Testis (tissue), 3 donors: ENCODE results near the gene OR1M1. TPM values are rescaled to one million over a fixed set of nuclear protein-coding genes. Genes with fewer than 3 reads are reported as not detected.

Experiments used
- DNase-seq: peaks from one replicate; pipeline ENCODE4 v3.0.0-alpha.2; 2019
- H3K27ac ChIP-seq, 2 donors: fragments of 200-600 bp; sonication (generic); one replicate each; pipeline ENCODE4 v1.5.1; 2019
- H3K27me3 ChIP-seq: fragments of 200-600 bp; sonication (generic); one replicate; pipeline ENCODE4 v1.5.1; 2019
- H3K36me3 ChIP-seq: fragments of 200-600 bp; sonication (generic); one replicate; pipeline ENCODE4 v1.5.1; 2017; ENCODE audit warnings: low read depth; ENCODE audit errors: missing control alignments
- H3K4me1 ChIP-seq: fragments of 200-600 bp; sonication (generic); one replicate; pipeline ENCODE4 v1.5.1; 2019
- H3K4me3 ChIP-seq, 2 donors: fragments of 200-600 bp; sonication (generic); one replicate each; pipeline ENCODE4 v1.5.1; 2017 to 2019
- H3K9me3 ChIP-seq: fragments of 200-600 bp; sonication (generic); one replicate; pipeline ENCODE4 v1.5.1; 2017
- CTCF ChIP-seq, 3 experiments: fragments of 450-650 bp in 2 of 3; fragments of 200-600 bp in 1 of 3; sonication (generic) in 1 of 3; IDR thresholded peaks; one replicate each; pipeline ENCODE4 v1.5.1; 2016 to 2019; ENCODE audit warnings: antibody characterized with exemption in 3 of 3, mild to moderate bottlenecking in 2 of 3, moderate library complexity in 1 of 3
- POLR2A ChIP-seq: fragments of 450-650 bp; IDR thresholded peaks from one replicate; pipeline ENCODE4 v1.6.1; 2017; ENCODE audit warnings: antibody characterized with exemption, mild to moderate bottlenecking, moderate library complexity
- WGBS, 2 donors: methylation state at CpG; one replicate each; pipeline ENCODE4 v1.1.5; 2018; 5-methylcytosine and 5-hydroxymethylcytosine counted together
- intact Hi-C: fragments of 100-400 bp; cut with DNase I; formaldehyde crosslinking; loops from one replicate; pipeline ENCODE4 v1.15.1; 2023; ENCODE audit warnings: low total_unique reads
- polyA plus RNA-seq: library from polyadenylated mRNA; stranded (reverse); fragments of 350-450 nt; fragmentation: Illumina TruSeq; extraction: RNeasy Lipid Tissue Mini Kit (QIAGEN cat#74804); gene quantifications from one replicate; pipeline ENCODE4 v1.2.3, GENCODE V29; 2014; ENCODE audit warnings: low read depth, low replicate concordance; ENCODE audit not compliant: insufficient read depth
- total RNA-seq, 2 donors: library from RNA; depleted of rRNA; stranded (reverse); fragments of >200 nt; gene quantifications; one replicate each; pipeline ENCODE4 v1.2.3, GENCODE V29; 2016

Gene OR1M1
- total and polyA plus RNA-seq, 3 donors from 2014 or later = 0.12 TPM; not detected in 2

GRCh38 chr19:9073806-9074205, 13.1 kb upstream of the OR1M1 start:
- H3K27ac ChIP-seq = no peak overlapping the region
- no peaks in the 10 kb centered on the region for H3K9me3 ChIP-seq
- TF ChIP-seq POLR2A = no peak
- no peak for TF ChIP-seq CTCF (IDR thresholded peaks at IDR 0.05)
- H3K4me3 ChIP-seq = no peak overlapping the region
- H3K36me3 ChIP-seq = no peaks in the 10 kb centered on the region
- DNase-seq = no peak
- intact Hi-C loops = no loop called here
- WGBS, 2 donors = 74 to 75% methylated on average over 6 of the region's 6 CpGs
- H3K4me1 ChIP-seq = no peaks in the 10 kb centered on the region
- no peaks in the 10 kb centered on the region for H3K27me3 ChIP-seq

GRCh38 chr19:9075064-9075949, 11.6 kb upstream of the OR1M1 start:
- Histone ChIP-seq H3K4me1 (no peaks in the 10 kb centered on the region), H3K9me3 (no peaks in the 10 kb centered on the region), H3K27ac (peak overlapping the region; percentile 14 to 31), H3K27me3 (no peaks in the 10 kb centered on the region), H3K4me3 (no peak overlapping the region), H3K36me3 (no peaks in the 10 kb centered on the region)
- intact Hi-C loops = no loop called here
- TF ChIP-seq CTCF (IDR thresholded peaks at IDR 0.05) (no peak), POLR2A (no peak)
- DNase-seq = peak; percentile 89
- WGBS, 2 donors = 32 to 33% methylated on average over 16 of the region's 16 CpGs

- Histone ChIP-seq H3K36me3 (no peaks in the 10 kb centered on the region), H3K9me3 (no peaks in the 10 kb centered on the region), H3K27ac (no peak overlapping the region), H3K4me1 (no peaks in the 10 kb centered on the region), H3K27me3 (no peaks in the 10 kb centered on the region), H3K4me3 (no peak overlapping the region)
- 80 to 87% methylated on average over 10 of the region's 10 CpGs for WGBS, 2 donors
- no peak for DNase-seq
- TF ChIP-seq POLR2A = no peak
- TF ChIP-seq CTCF (IDR thresholded peaks at IDR 0.05) = no peak
- intact Hi-C loops = no loop called here
These were observed 10.0 kb upstream of the OR1M1 start for GRCh38 chr19:9076901-9077300.

- no peak overlapping the region for H3K4me3 ChIP-seq
- intact Hi-C loops = no loop called here
- no peaks in the 10 kb centered on the region for H3K36me3 ChIP-seq
- no peaks in the 10 kb centered on the region for H3K4me1 ChIP-seq
- H3K27me3 ChIP-seq = no peaks in the 10 kb centered on the region
- no peak for TF ChIP-seq CTCF (IDR thresholded peaks at IDR 0.05)
- no peak for TF ChIP-seq POLR2A
- H3K27ac ChIP-seq = no peak overlapping the region
- no peaks in the 10 kb centered on the region for H3K9me3 ChIP-seq
- 62 to 77% methylated on average over 4 of the region's 4 CpGs for WGBS, 2 donors
- no peak for DNase-seq
These were observed 8.2 kb upstream of the OR1M1 start for GRCh38 chr19:9078651-9079050.

- intact Hi-C loops = no loop called here
- Histone ChIP-seq H3K27me3 (no peaks in the 10 kb centered on the region), H3K9me3 (no peaks in the 10 kb centered on the region), H3K4me3 (no peak within 1 kb of the TSS), H3K27ac (no peak within 1 kb of the TSS), H3K4me1 (no peaks in the 10 kb centered on the region), H3K36me3 (no peaks in the 10 kb centered on the region)
- DNase-seq = no peak
- TF ChIP-seq CTCF (IDR thresholded peaks at IDR 0.05) (no peak), POLR2A (no peak)
- 63 to 71% methylated on average over 8 of the region's 8 CpGs for WGBS, 2 donors
These were observed 20.5 kb downstream of the OR1M1 start, which contains the start of gene OR7G2 for GRCh38 chr19:9107375-9107774. OR7G2 (minus strand) TSS chr19:9107475; CDS start chr19:9103243, 4,232 bp downstream.
